Vagina (tissue), 2 donors: ENCODE measurements around the gene THEM4. TPM values are rescaled to one million over a fixed set of nuclear protein-coding genes. Genes with fewer than 3 reads are reported as not detected.
"Not testable (repeated sequence)": the region's sequence is repeated elsewhere in the genome, so short reads cannot be mapped to it uniquely, and the experiment has no call there.

Source experiments
- DNase-seq, 2 donors: peaks; one replicate each; pipeline ENCODE4 v3.0.0-alpha.2; 2017; ENCODE audit errors: extremely low spot score in 2 of 2
- H3K27ac ChIP-seq: fragments of 200-600 bp; sonication (generic); one replicate; pipeline ENCODE4 v1.5.1; 2019
- H3K27me3 ChIP-seq: fragments of 200-600 bp; sonication (generic); one replicate; pipeline ENCODE4 v1.5.1; 2019
- H3K36me3 ChIP-seq, 2 donors: fragments of 200-600 bp; sonication (generic); one replicate each; pipeline ENCODE4 v1.5.1; 2017 to 2019
- H3K4me1 ChIP-seq: fragments of 200-600 bp; sonication (generic); one replicate; pipeline ENCODE4 v1.5.1; 2019
- H3K4me3 ChIP-seq, 2 donors: fragments of 200-600 bp; sonication (generic); 1 replicate in 1 of 2; 2 replicates in 1 of 2; pipeline ENCODE4 v1.5.1; 2016 to 2019
- H3K9me3 ChIP-seq: fragments of 200-600 bp; sonication (generic); one replicate; pipeline ENCODE4 v1.5.1; 2019
- POLR2A ChIP-seq, 2 donors: fragments of 450-650 bp; IDR thresholded peaks; one replicate each; pipeline ENCODE4 v1.6.1; 2017; ENCODE audit warnings: antibody characterized with exemption in 2 of 2, mild to moderate bottlenecking in 2 of 2, moderate library complexity in 2 of 2
- POLR2AphosphoS5 ChIP-seq, 2 donors: sonication (generic); formaldehyde crosslinking; IDR thresholded peaks; one replicate each; pipeline ENCODE4 v1.9.0; 2017; ENCODE audit warnings: antibody characterized with exemption in 2 of 2, mild to moderate bottlenecking in 2 of 2, low read depth in 1 of 2; ENCODE audit not compliant: insufficient read depth in 1 of 2
- intact Hi-C: fragments of 100-400 bp; cut with DNase I; formaldehyde crosslinking; loops from one replicate; pipeline ENCODE4 v1.15.1; 2023
- total RNA-seq: library from RNA; depleted of rRNA; stranded (reverse); fragments of >200 nt; gene quantifications from one replicate; pipeline ENCODE4 v1.2.3, GENCODE V29; 2016
- TF ChIP-seq, protein P1 (sequence below), 3 experiments: fragments of 450-650 bp in 2 of 3; fragments of 200-600 bp in 1 of 3; sonication (generic) in 1 of 3; IDR thresholded peaks; one replicate each; pipeline ENCODE4 v1.5.1; 2017 to 2019; ENCODE audit warnings: antibody characterized with exemption in 3 of 3, mild to moderate bottlenecking in 2 of 3, moderate library complexity in 2 of 3

Gene THEM4
- total RNA-seq, 1 donor from 2014 or later: 26.8 TPM

DNA sequence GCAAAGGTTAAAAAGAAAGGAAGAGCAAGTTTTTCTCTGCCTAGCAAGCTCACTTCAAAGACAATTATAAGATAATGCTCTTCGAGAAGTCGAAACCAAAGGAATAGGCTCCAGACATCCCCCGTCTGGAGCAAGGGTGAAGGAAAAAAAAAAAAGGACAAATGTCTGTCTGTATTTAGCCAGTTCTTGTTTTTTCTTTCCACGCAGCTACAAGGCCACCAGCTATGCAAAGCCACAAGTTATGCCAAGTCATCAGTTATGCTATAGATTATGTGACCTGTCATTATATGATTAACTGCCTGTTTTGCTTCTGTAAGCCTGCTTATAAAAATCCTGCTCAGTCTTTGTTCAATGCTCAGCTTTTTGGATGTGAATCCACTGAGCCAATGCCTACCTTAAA is 53.4 kb downstream of the THEM4 start:
- Histone ChIP-seq H3K4me3 (peak overlapping the region in 1 of 2 donors; percentile 20), H3K27me3 (no peaks in the 10 kb centered on the region), H3K36me3 (no peaks in the 10 kb centered on the region), H3K27ac (no peak overlapping the region), H3K9me3 (no peaks in the 10 kb centered on the region), H3K4me1 (peaks cover 23% of the 10 kb centered on the region)
- TF ChIP-seq POLR2AphosphoS5 (IDR thresholded peaks at IDR 0.05; ENCODE audit: insufficient read depth in 1 of 2, low read depth in 1 of 2) (no peak), POLR2A (IDR thresholded peaks at IDR 0.05) (no peak)
- TF ChIP-seq, protein P1, sequence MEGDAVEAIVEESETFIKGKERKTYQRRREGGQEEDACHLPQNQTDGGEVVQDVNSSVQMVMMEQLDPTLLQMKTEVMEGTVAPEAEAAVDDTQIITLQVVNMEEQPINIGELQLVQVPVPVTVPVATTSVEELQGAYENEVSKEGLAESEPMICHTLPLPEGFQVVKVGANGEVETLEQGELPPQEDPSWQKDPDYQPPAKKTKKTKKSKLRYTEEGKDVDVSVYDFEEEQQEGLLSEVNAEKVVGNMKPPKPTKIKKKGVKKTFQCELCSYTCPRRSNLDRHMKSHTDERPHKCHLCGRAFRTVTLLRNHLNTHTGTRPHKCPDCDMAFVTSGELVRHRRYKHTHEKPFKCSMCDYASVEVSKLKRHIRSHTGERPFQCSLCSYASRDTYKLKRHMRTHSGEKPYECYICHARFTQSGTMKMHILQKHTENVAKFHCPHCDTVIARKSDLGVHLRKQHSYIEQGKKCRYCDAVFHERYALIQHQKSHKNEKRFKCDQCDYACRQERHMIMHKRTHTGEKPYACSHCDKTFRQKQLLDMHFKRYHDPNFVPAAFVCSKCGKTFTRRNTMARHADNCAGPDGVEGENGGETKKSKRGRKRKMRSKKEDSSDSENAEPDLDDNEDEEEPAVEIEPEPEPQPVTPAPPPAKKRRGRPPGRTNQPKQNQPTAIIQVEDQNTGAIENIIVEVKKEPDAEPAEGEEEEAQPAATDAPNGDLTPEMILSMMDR (IDR thresholded peaks at IDR 0.05): no peak
- intact Hi-C loops: no loop called here
- DNase-seq: peak in 1 of 2 donors; percentile 2

DNA sequence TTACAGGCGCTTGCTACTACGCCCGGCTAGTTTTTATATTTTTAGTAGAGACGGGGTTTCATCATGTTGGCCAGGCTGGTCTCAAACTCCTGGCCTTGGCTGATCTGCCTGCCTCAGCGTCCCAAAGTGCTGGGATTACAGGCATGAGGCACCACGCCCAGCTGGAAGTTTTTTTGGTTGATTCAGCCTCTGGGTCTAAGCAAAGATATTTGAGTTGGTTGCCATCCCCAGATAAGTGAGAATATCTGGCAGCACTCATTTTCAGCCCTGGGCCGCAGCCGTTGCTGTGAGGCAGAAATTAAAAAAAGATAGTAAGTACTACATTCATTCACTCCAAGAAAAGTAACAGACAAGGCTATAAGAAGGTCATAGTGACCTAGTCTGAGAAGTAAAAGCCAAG is 53.8 kb downstream of the THEM4 start:
- H3K36me3 ChIP-seq, H3K27ac ChIP-seq, intact Hi-C loops, H3K9me3 ChIP-seq, H3K27me3 ChIP-seq: not testable (repeated sequence)
- DNase-seq: peak in 1 of 2 donors; percentile 75
- H3K4me3 ChIP-seq: peak overlapping the region in 1 of 2 donors; percentile 20
- H3K4me1 ChIP-seq: peaks cover 23% of the 10 kb centered on the region

DNA sequence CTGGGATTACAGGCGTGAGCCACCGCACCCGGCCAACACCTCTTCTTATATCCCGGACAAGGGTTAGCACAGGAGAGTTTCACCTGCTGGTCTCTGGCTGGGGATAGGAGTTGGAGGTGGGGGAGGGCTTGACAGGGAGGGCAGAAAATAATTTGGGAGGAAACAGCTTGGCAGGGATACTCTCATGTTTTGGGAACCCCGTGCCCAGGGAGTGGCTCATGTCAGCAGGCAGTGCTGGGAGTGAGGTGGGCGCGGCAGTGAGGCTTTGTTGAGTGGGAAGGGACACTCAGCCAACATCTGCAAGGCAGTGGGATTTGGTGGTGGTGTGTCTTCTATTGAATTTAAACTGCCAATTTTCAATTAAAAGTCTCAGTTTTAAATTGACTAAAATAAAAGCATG is 54.7 kb downstream of the THEM4 start:
- Histone ChIP-seq H3K36me3 (no peaks in the 10 kb centered on the region), H3K27me3 (no peaks in the 10 kb centered on the region), H3K4me3 (no peak overlapping the region), H3K4me1 (peaks cover 23% of the 10 kb centered on the region), H3K9me3 (no peaks in the 10 kb centered on the region), H3K27ac (no peak overlapping the region)
- no peak for TF ChIP-seq POLR2A (IDR thresholded peaks at IDR 0.05)
- TF ChIP-seq, protein P1 (IDR thresholded peaks at IDR 0.05): no peak
- TF ChIP-seq POLR2AphosphoS5 (IDR thresholded peaks at IDR 0.05; ENCODE audit: insufficient read depth in 1 of 2, low read depth in 1 of 2): no peak
- peak in 1 of 2 donors; percentile 71 for DNase-seq
- intact Hi-C loops: no loop called here

DNA sequence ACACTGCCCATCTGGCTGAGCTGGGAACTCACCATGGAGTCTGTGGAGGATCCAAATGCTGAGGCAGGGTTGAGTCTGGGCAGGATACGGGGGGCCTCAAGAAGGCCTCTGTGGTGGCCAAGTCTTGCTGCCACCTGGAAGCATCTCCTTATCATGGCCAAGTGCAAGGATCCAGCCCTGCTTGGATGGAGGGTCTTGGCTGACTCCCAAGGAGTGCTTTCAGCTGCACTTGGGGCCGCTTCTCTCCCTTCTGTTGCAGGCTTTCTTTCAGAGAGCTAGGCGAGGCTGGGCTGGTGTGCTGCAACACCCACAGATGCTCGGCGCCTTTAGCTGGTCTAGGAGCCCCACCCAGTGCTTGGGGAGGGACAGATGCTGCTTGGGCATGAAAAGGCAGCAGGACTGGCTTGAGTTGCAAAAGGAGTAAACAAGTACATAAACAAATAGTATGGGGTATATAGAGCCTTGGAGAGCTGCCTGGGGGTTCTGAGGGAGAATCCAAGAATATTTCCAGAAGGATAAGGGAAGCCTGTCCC is 55.8 kb downstream of the THEM4 start, which contains the start of gene THEM5:
TSS of gene THEM5 (minus strand) at position 302 of the 533 bp plus-strand sequence. CDS start at position 155, 147 bp downstream.
- DNase-seq: no peak
- no peaks in the 10 kb centered on the region for H3K36me3 ChIP-seq
- TF ChIP-seq POLR2AphosphoS5 (IDR thresholded peaks at IDR 0.05; ENCODE audit: insufficient read depth in 1 of 2, low read depth in 1 of 2) (no peak), POLR2A (IDR thresholded peaks at IDR 0.05) (no peak)
- TF ChIP-seq, protein P1 (IDR thresholded peaks at IDR 0.05): no peak
- no peak within 1 kb of the TSS for H3K4me3 ChIP-seq
- H3K9me3 ChIP-seq: no peaks in the 10 kb centered on the region
- no peaks in the 10 kb centered on the region for H3K27me3 ChIP-seq
- no peak within 1 kb of the TSS for H3K27ac ChIP-seq
- peaks cover 18% of the 10 kb centered on the region for H3K4me1 ChIP-seq
- intact Hi-C loops: no loop called here

DNA sequence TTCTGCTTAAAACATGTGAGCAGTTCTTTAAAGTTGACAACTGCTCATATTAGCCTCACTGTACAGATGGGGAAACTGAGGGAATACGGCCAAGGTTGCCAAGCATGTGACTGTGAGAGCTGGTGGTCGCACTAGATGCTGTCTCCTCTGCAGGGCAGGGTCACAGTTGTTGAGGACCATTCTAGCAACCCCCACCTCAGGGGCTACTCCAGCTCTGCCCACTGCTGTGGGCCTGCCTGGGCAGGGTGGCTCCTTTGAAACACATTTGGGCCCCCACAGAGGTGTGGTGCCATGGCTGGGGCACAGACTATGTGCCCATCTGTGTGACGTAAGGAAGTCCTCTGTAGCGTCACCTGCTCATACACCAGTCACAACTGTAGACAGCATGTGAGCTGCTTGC is 56.6 kb downstream of the THEM4 start:
- intact Hi-C loops: no loop called here
- TF ChIP-seq POLR2AphosphoS5 (IDR thresholded peaks at IDR 0.05; ENCODE audit: insufficient read depth in 1 of 2, low read depth in 1 of 2) (no peak), POLR2A (IDR thresholded peaks at IDR 0.05) (no peak)
- TF ChIP-seq, protein P1 (IDR thresholded peaks at IDR 0.05): no peak
- Histone ChIP-seq H3K9me3 (no peaks in the 10 kb centered on the region), H3K36me3 (no peaks in the 10 kb centered on the region), H3K4me3 (no peak overlapping the region), H3K27me3 (no peaks in the 10 kb centered on the region), H3K27ac (no peak overlapping the region), H3K4me1 (peaks cover 12% of the 10 kb centered on the region)
- no peak for DNase-seq
